ENCODE data around the gene ATAD3A.
"Not testable (repeated sequence)": the region's sequence is repeated elsewhere in the genome, so short reads cannot be mapped to it uniquely, and the experiment has no call there.

DNA sequence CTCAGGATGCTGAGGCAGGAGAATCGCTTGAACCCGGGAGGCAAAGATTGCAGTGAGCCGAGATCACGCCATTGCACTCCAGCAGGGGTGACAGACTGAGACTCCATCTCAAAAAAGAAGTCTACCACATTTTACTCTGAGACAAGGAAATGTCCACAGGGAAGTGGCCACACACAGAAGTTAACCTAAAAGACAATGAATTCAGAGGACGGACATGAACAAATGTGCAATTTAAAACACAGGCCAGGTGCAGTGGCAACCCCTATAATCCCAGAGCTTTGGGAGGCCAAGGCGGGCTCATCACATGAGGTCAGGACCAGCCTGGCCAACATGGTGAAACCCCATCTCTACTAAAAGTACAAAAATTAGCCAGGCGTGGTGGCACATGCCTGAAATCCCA is 45.7 kb downstream of the ATAD3A start:
- TF ChIP-seq, protein P1, sequence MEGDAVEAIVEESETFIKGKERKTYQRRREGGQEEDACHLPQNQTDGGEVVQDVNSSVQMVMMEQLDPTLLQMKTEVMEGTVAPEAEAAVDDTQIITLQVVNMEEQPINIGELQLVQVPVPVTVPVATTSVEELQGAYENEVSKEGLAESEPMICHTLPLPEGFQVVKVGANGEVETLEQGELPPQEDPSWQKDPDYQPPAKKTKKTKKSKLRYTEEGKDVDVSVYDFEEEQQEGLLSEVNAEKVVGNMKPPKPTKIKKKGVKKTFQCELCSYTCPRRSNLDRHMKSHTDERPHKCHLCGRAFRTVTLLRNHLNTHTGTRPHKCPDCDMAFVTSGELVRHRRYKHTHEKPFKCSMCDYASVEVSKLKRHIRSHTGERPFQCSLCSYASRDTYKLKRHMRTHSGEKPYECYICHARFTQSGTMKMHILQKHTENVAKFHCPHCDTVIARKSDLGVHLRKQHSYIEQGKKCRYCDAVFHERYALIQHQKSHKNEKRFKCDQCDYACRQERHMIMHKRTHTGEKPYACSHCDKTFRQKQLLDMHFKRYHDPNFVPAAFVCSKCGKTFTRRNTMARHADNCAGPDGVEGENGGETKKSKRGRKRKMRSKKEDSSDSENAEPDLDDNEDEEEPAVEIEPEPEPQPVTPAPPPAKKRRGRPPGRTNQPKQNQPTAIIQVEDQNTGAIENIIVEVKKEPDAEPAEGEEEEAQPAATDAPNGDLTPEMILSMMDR (IDR thresholded peaks at IDR 0.05): not testable (repeated sequence)
- TF ChIP-seq POLR2A (IDR thresholded peaks at IDR 0.05): not testable (repeated sequence)

Measured in vagina (tissue), 2 donors.